GM19351 (cell line): Measurements from ENCODE around the gene GPR84.

Experiments used
- ATAC-seq: cut with Tn5 transposase; IDR thresholded peaks from one replicate; pipeline ENCODE4 v1.9.1; 2021; ENCODE audit warnings: mild to moderate bottlenecking, moderate library complexity; ENCODE audit not compliant: unreplicated experiment

GPR84 gene

DNA sequence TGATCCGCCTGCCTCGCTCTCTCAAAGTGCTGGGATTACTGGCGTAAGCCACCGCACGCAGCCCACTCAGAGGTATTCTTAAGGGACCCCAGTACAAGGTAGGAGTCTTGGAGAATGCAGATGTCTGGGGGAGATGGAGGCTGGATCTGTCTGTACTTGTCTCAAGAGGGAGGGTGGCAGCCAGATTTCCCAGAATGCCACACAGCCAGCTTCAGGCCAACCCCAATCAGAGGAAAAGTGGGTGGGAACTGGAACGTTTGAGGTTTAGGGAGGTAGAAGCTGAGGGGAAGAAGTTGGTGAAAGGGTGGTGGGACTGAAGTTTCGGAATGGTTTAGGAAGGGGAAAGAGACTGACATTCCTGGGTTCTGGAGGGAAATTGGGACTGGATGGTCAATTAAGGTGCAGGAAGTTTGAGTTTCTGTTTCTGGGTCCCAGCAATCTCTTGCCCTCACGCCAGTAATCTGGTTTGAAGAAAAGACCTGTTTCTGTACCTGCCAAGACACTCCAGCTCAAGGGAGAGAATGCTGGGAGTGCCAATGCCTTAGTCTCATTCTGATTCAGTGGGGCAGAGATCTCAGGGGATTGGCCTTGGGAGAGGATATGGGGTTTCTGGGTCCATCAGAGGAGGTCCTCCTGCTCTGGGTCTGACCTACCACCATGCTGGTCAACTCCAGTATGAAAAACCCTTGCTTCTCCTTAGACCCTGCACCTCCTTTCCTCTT lies 28.4 kb upstream of the GPR84 start:
- no peak for ATAC-seq

DNA sequence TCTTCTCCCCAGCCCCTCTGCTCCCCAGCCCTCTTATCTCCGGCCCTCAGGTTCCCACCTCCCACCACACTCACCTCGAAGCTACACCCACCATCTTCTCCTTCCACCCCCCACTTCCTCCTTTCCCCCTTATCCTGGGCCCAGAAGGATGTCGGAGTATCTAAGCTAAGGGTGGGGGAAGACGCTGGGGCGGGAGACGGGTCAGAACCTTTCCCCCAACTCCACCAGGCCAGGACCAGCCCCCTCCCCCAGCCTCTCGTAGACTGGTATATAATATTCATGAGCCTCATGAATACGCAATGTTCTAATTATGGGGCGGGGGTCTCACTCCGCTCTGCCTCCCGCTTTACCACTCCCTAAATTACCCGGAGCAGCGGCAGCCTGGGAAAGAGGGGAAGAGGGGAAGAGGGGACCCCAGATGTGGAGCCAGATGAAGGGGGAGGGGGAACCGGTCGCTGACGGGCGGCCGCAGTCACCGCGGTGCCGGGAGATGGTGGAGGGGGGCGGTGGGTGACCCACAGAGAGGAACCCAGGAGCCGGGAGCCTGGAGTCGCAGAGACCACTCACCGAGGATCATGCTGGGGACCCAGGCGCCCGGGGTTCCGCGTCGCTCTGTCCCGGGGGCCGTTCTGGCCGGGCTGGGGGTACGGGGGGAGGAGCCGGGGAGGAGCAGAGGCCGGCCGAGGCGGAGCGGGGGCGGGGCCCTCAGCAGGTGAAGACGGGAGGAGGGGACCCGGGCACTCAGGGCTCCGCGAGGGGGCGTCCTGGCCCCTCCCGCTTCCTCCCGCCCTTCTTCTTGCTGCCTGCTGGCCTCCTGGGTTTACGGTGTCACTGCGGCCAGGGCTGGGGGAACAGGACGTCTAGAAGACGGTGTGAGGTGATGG lies 26.6 kb upstream of the GPR84 start:
- ATAC-seq = peak; percentile 69

DNA sequence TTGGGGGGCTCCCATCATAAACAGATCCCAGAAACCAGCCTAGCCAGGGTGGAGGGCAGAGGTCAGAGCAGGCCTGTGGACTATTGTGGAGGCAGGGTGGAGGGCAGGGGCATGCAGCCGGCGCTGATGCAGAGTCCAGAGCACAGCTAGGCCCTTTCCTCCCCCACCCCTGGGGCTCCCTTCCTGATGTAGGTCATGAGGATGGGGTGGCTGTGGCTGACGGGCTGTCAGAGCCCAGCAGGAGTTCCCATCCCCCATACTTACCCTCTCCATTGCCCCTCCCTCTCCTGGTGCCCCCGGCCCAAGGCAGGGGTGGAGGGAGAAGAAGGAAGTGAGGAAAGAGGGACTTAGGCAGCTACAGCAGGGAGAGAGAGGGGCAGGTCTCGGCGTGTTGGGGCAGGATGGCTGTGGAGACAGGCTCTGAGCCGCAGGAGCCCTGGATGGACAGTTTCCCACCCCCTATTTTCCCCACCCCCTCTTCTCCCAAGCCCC lies 25.9 kb upstream of the GPR84 start:
- ATAC-seq = no peak

DNA sequence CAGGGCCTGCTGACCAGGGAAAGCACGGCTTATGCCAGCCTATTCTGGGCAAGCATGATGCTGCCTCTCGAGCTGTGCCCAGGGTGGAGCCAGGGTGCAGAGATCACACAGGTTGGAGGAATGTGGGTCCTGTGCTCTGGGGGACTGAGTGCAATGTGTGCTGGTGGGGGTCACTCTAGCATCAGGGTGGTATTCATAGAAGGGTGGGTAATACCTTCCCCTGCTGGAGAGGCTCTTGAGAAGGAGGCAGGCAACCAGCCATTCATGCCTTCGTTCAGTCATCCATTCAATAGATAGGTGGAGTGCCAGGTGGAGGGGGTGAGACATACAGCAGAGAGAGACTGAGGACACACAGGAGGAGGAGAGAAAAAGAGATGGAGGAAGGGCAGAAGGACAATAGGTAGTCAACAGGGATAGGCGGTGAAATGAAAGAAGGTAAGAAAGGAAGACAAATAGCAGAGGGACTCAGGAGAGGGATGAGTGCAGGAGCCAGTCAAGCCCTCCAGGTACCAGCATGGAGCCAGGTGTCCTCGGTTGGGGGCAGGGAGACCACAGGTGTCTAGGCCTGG lies 25.4 kb upstream of the GPR84 start:
- ATAC-seq = no peak

DNA sequence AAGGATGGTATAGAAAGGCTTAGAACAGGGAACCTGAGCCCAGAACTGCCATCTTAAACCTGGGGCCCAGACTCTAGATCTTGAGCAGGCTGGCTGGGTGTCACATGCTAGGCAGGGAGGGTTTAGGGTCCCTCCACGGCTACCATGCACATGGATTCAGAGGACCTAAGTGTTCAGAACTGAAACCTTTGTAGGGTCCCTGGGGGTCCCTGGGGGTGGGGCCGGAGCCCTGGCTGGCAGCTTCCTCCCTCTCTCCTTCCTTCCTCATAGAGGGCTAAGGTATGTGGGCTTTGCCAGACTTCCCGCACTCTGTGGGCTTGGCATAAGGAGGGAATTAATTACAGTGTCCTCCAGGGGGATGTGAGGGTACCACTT lies 24.8 kb upstream of the GPR84 start:
- ATAC-seq = no peak

DNA sequence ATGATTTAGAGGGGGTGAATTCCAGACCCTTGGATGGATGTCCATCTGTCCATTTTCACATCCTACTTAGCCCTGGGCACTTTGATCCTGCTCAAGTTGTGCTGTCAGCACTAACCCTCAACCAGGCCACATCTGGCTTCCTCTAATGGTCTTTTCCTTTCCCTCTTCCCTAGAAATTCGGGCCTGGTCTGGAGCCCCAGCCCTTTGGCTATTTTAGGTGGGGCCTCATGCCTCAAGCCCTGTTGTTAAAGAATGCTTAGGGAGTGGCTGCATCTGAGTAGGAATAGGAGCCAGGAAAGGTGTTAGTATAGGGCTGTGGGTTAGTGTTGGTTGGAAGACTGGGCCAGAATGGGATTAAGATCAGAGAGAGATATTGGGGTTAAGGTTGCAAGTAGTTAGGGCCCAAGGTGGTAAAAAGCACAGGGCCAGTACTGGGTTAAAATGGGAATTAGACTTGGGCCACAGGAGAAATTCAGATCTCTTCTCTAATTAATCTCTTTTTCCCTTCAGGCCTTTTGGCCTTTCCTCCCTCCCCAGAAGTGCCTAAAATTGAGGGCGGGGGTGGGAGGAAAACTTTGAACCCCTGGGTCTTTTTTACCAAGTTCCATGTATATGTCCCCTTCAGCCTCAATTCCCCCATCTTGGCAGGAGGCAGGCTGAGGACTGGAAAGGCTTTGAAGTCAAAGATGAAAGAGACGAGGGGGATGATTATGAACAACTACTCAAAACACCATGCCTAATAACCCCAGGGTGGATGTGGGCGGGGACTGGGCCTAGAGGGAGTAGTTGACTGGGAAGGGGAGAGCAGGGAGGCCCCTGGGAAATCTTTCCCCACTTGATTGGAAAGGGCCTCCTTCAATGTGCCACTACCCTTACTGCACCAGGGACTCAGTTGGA lies 24.2 kb upstream of the GPR84 start:
- no peak for ATAC-seq

DNA sequence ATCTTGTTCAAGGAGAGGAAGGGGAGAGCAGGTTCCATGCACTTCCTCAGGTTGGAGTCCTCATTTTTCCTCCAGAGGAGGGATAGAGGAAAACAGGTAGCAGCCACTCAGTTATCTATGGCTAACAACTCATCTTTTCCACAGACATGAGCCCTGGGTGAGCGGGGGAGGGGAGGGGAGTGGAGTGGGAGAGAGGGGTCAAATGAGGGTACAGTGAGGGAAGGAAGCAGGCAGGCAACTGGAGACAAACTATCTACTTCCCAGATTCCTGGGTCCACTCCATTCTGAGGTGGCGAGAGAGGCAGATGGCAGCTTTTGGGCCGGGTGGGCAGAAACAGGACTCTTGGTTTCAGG lies 22.8 kb upstream of the GPR84 start:
- no peak for ATAC-seq

DNA sequence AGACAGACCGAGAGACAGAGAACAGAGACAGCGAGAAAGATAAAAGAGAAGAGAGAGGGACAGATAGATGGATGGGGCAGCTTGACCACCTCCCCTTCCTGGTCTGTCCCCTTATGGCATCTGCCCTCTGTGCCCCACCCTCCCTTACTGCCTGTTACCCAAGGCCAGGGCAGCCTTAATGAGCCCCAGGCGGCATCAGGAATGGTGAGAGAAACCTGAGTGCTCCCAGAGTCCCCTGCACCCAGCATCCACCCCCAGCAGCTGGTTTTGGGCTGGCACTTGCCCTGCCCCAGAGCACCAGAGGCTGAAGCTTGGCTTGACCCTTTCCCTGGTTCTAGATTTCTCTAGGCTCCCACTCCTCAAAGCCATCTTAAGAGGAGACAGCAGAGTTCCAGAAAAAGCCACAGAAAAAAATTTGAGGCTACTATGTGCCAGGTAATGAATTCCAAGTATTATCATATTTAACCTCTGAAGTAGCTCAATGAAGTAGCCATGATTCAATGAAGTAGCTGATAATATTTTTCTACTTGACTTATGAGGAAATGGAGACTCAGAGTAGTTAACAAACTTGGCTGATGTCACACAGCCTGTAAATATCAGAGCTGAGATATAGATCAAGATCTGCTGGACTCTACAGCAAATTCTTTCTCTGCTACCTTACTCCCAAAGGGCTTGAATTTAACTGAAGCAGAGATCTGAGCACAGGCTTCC lies 22.3 kb upstream of the GPR84 start:
- ATAC-seq = no peak

DNA sequence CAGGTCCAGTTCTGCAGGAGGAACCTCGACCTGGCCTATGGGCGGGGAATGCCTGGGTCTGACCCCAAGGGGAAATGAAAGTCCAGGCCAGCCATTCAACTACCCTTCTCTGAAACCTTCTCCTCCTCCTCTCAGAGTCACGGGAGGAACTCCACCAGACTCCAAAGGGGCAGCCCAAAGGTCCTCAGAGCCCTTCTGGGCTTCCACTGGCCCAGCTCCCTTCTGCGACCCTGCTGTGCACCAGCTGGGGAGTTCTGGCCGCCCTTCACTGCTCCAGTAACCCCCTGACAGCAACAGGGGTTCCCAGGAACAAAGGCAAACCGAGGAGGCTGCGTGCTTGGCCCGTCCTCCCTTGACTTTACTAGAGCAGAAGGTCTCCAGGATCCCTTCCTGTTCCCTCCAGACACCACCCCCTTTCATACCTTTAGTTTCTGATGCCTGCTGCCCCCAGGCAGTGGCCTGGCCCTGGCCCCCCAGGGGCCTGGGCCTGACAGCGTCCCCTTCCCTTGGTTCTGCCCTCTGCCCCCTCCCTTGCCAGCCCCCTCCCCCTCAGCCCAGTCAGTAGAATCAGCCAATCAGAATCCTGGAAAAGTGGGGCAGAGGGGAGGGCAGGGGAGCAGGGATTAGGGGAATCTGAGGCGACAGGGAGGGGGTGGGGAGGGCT lies 21.1 kb upstream of the GPR84 start:
- ATAC-seq = peak; percentile 75

DNA sequence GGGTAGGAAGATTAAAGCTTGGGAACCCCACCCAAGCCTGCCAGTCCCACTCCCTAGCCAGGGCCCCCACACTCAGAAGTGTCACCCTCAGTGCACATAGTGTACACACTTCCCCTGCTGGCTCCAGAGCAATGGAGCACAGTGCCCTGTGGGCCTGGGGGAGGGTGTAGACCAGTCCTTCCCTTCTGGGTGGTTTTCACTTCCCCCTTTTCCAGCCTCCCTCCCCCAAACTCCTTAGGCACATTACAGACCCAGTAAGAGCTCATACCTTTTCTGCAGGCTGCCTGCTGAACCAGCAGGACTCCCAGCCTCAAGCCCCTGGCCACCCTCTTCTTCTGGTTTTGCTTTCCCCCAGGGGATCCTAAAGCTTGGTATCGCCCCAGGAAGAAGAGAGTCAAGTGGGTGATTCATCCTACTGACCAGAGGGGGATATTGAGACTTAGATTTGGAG lies 20.3 kb upstream of the GPR84 start, which contains the start of gene ZNF385A:
Gene ZNF385A, minus strand, starts transcription at position 143 of the 451 bp plus-strand sequence. CDS start 219 bp downstream, outside the sequence.
- peak; percentile 53 for ATAC-seq

DNA sequence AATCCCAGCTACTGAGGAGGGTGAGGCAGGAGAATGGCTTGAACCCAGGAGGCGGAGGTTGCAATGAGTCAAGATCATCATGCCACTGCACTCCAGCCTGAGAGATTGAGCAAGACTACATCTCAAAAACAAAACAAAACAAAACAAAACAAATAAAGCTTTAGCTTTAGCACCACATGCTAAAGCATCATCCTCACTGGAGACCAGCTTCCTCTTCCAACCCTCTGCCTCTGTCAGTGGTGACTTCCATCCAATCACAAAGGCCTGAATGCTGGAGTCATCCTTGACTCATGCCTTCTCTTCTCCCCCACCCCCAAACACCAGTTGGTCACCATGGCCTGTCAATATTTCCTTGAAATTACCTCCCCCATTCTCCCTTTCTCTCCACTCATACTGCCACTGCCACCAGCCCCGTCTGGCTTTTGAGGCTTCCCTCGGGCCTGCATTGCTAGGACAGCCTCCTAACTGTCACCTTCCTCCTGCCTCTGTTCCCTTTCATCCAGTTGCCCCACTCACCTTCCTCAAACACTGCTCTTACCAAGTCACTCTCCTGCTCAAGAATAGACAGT lies 18.8 kb upstream of the GPR84 start:
- ATAC-seq = no peak

DNA sequence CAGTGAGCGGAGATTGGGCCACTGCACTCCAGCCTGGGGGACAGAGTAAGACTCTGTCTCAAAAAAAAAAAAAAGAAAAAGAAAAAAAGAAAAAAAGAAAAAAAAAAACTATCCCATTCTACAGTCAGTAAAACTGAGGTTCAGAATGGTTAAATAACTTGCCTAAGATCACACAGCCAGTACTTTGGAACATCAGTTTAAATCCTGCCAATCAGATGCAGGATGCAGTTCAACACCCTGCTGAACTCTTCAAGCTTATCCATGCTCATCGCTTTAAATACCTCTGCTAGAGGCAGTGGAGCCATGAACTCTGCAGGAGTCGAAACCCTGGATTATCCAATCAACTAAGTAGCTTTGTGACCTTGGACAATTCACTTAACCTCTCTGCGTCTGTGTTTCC lies 16.9 kb upstream of the GPR84 start:
- no peak for ATAC-seq

DNA sequence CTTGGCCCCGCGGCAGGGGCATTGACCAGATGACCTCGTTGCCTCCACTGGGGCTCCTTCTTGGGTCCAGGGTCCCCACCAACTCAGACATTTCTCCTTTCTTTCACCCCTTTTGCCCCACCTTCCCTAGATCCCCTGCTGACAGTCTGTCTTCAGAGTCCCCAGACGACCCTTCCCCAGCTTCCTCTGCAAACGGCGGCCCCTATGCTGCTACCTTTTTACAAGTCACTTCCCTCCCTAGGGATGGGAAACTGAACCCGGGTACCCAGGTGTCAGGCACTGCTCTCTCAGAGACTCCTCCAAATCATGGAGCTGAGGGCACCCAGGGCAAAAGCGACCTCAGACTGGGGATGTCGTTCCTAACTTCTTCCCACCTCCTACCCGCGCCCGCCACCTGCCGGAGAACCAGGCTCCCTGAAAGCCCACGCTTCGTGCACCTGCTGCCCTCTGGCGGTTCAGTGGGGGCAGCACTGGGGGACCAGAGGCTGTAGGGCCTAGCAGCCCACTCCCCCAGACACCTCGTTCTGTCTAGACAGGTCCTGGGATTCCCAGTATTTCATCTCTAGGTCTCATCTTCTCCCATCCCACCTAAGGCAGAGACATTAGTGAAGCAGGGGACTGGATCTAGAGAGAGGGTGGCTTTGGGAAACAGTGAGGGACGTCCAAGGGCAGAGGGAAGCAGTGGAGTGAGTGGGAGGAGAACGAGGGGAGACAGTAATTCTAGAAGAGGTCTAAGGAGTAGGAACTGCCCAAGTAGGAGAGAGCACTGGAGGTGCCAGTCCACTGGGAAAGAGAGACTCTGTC lies 15.3 kb upstream of the GPR84 start:
- ATAC-seq = peak; percentile 85

DNA sequence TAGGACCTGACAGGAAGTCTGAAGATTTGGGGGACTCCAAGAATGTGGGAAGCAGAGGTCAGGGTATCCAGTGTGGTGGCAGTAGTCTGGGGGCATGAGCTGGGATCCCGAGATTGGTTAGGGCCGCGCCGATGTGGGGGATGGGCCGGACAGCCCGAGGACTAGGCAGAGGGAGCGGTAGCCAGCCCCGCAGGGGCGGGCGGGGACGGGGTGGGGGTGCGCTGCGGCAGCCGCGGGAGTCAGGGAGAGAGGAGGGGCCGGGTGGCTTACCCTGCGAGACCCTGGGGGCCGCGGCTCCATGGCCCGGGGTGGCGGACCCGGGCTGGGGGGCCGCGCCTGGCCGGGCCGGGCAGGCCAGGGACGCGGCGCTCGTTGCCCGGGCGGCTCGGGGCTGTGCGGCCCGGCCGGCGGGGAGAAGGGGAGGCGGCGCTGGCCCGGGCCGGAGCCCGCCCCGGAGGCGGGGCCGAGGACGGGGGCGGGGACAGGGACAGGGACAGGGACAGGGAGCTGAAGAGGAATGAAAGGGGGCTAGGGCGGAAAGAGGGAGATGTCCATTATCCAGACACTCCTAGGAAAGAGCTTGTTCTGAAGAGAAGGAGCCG lies 14.6 kb upstream of the GPR84 start:
- ATAC-seq = peak; percentile 56

DNA sequence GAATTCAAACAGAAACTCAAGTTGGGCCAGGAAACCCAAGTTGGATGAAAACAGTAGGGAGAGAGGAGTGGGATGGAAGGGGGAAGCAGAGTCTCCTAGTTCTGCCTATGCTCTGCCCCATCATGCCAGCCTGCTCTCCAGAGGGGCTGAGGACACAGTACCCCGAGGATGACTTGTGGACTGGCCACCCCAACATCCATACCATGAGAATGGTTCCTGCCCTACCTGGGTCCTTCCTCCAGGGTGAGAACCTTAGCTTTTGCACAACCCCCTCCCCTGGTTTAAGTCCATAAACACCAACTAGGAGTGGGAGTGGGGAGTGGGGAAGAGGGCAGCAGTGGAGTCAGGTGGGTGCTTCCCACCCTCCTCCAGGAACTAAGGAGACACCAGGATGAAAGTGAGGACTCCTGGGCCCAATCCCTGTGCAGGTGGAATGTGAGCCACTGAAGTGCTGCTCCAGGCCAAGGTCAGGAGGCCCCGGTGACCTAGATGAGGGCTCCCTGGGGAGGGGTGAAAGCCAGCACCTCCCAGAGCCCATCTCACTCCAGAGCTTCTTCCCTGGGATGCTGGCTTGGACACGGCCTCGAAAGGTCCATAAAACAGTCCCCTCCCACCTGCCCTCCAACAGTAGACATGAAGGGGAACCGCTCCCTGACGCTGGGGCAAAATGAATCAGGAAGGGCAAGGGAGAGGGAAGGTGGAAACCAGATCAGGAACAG lies 13.7 kb upstream of the GPR84 start:
- ATAC-seq = no peak

DNA sequence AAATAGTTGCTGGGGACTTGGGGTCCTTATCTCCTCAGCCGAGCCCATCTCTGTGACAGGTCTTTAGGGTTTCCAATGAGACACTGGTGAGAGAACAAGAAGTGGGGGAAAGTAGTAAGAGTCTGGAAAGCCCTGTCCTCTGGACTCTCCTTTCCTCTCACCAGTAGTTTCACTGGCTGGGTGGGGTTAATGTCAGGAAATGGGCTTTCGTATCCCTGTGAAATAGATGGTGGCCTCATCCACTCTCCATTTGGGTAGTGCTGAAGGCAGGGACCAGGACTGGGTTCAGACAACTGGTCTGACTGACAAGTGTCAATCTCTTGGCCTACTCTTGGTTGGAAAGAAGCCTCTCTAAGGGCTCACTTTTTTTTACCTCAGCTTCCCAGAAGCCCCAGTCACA lies 12.7 kb upstream of the GPR84 start:
- ATAC-seq = no peak

DNA sequence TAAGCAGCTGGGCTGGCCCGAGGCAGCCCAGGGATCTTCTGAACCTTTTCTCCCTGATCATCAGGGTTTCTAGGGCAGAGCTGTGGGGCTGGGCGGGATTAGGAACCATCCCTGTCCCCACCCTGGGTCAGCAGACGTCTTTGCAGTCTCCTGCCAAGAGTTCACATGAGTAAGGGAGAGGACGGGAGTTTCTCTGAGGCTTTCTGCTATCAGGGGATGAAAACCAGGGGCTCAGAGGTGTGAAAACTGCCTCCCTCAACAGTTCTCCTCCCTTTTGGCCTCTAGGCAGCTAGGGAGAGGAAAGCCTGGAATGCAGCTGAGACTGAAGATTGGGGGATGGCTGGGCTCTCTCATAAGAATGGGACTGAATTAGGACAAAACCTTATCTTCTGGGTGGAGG lies 12.3 kb upstream of the GPR84 start:
- no peak for ATAC-seq
